ENCODE measurements around the gene TEAD2.

The TEAD2 gene

DNA sequence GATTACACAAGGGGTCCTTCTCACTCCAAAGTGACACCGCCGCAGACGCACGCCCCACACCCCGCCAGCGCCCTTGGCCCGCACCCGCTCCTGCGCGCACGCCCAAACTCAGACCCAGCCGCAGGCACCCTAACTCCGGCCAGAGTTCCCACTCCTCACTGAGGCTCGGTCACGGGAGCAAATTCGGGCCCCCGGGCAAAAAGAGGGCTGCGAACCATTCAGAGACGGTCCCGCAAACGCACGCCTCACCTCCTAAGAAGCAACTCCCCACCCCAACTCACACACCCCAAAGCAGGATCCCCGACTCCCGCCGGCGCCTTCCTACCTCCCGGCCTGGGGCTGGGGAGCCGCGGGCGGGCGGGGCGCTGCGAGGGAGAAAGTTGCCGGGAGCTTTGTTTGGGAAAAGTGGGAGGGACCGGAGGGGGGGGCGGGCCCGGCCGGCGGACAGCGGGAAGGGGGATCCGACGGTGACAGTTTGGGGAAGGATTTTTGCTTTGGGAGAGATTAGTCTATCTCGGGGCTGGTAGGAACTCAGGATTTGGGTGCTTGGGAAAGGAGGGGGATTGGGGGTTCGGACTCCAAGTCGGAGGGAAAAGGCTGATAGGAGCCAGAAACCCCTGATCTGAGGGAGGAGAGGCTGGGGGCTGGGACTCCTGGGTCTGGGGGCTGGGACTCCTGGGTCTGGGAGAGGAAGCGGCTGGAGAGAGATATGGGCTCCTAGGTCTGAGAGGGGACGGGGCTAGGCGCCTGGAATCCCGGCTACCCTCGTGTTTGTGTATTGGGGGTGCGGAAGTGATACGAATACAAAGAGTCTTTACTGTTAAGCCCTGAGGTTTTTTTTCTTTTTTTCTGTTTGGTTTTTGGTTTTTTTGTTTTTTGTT, at the start of gene TEAD2:
Gene TEAD2, minus strand, starts transcription at position 369 of the 881 bp plus-strand sequence. CDS start 2,341 bp downstream, outside the sequence.
- TF ChIP-seq, protein P1, sequence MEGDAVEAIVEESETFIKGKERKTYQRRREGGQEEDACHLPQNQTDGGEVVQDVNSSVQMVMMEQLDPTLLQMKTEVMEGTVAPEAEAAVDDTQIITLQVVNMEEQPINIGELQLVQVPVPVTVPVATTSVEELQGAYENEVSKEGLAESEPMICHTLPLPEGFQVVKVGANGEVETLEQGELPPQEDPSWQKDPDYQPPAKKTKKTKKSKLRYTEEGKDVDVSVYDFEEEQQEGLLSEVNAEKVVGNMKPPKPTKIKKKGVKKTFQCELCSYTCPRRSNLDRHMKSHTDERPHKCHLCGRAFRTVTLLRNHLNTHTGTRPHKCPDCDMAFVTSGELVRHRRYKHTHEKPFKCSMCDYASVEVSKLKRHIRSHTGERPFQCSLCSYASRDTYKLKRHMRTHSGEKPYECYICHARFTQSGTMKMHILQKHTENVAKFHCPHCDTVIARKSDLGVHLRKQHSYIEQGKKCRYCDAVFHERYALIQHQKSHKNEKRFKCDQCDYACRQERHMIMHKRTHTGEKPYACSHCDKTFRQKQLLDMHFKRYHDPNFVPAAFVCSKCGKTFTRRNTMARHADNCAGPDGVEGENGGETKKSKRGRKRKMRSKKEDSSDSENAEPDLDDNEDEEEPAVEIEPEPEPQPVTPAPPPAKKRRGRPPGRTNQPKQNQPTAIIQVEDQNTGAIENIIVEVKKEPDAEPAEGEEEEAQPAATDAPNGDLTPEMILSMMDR (IDR thresholded peaks at IDR 0.05; ENCODE audit: control extremely low read depth, extremely low read depth, low read depth, missing control alignments) = no peak
- CTCF ChIA-PET = interaction anchor here (1.0 to 1.6 kb wide), 2 partner anchors 17 to 21 kb away, joined by 3 to 4 read pairs; no protein-coding TSS in a partner anchor
- POLR2A ChIA-PET = interaction anchor here (0.6 kb wide), 1 partner anchor 26 kb away, joined by 4 read pairs; the partner anchor contains the start of gene KASH5
- DNase-seq (ENCODE audit: extremely low spot score) = no peak

DNA sequence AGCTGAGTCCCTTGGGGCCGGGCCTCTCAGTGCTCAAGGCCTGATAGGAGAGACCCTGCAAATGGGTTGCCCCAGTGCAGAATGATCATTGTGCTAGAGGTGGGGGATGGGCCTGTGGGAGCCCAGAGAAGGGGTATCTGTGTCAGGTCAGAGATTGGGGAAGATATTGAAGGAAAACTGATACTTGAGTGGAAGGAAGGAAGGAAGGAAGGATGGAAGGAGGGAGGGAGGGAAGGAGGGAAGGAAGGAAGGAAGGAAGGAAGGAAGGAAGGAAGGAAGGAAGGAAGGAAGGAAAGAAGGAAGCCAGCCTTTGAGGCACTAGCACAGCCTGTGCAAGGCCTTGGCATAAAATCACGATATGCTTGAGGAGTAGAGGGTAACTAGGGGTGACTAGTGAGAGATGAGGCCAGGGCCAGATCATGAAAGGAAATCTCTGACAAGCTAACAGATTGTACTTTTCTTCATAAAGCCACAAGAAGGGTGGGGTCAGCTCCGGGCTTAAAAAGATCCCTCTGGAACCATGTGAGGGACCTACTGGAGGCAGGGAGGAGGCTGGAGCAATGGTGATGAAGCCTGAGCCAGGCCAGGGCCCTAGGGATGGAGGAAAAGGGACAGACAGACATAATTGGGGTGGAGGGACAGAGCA, 49.6 kb upstream of the TEAD2 start:
- CTCF ChIA-PET = interaction anchor here (1.0 to 2.5 kb wide), 3 partner anchors 21 to 111 kb away, joined by 3 to 13 read pairs (median 3); no protein-coding TSS in a partner anchor
- TF ChIP-seq, protein P1 (IDR thresholded peaks at IDR 0.05; ENCODE audit: control extremely low read depth, extremely low read depth, low read depth, missing control alignments) = no peak
- POLR2A ChIA-PET = interaction anchor here (0.6 kb wide), 2 partner anchors 13 to 457 kb away, joined by 3 read pairs; no protein-coding TSS in a partner anchor
- no peak for DNase-seq (ENCODE audit: extremely low spot score)

DNA sequence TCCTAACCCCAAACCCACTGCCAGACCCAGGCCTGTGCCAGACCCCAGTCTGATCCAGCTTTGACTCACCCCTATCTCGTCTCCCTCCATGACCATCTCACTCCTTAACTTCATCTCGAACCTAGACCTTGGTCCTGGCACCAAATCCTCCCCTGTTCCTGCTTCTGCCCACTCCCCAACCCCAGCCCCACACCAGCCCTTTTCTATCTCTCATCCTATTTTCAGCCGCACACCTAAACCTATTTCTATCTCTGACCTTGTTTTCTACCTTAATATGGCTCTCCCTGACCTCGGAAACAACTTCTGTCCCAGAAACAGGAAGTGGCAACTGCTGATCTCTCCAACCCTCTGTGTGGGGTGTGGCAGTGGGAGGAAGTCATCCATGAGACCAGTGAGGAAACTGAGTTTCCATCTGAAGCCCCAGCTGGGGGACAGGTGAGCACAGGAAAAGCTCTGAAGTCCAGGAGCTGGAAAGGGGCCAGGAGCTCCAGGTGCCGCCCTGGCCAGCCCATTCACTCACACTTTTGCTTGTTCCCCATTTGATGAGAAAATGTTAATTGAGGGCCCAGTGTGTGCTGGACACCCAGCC, 47.3 kb upstream of the TEAD2 start:
- TF ChIP-seq, protein P1 (IDR thresholded peaks at IDR 0.05; ENCODE audit: control extremely low read depth, extremely low read depth, low read depth, missing control alignments) = no peak
- ChIA-PET POLR2A (interaction anchor here (0.6 kb wide), 2 partner anchors 21 to 35 kb away, joined by 3 read pairs; partner anchors contain the start of gene KASH5), CTCF (interaction anchor here (0.7 to 4.5 kb wide), 13 partner anchors 10 to 412 kb away, joined by 3 to 26 read pairs (median 4); partner anchors contain the start of gene GFY)
- DNase-seq (ENCODE audit: extremely low spot score) = no peak

DNA sequence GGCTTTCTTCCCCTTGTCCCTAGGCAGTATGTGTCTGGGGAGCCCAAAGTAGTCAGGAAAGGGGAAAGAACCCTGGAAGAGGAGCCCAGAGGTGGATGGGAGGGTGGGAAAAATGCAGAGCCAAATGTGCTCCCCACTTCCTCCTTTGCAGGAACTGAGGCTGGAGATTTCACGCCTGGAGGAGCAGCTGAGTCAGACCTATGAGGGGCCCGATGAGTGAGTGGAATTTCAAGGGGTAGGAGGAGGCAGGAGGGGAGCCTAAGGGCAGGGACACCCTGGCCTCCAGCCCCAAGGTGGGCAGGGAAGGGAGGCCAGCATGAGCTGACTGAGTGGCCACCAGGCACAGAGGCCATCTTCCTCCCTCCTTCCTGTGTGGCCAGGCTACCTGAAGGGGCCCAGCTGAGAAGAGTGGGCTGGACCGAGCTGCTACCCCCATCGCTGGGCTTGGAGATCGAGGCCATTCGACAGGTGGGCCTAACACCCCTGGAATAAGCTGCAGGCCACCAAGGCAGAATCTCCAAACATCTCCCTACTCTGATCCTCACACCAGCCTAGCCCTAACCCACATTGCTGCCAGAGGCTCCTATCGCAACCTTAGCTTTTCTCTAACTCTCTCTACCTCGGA, 46.7 kb upstream of the TEAD2 start:
- ChIA-PET CTCF (interaction anchor here (0.7 to 4.5 kb wide), 13 partner anchors 10 to 412 kb away, joined by 3 to 26 read pairs (median 4); partner anchors contain the start of gene GFY), POLR2A (interaction anchor here (0.6 kb wide), 2 partner anchors 21 to 34 kb away, joined by 3 read pairs; partner anchors contain the start of gene KASH5)
- no peak for DNase-seq (ENCODE audit: extremely low spot score)
- TF ChIP-seq, protein P1 (IDR thresholded peaks at IDR 0.05; ENCODE audit: control extremely low read depth, extremely low read depth, low read depth, missing control alignments) = no peak

DNA sequence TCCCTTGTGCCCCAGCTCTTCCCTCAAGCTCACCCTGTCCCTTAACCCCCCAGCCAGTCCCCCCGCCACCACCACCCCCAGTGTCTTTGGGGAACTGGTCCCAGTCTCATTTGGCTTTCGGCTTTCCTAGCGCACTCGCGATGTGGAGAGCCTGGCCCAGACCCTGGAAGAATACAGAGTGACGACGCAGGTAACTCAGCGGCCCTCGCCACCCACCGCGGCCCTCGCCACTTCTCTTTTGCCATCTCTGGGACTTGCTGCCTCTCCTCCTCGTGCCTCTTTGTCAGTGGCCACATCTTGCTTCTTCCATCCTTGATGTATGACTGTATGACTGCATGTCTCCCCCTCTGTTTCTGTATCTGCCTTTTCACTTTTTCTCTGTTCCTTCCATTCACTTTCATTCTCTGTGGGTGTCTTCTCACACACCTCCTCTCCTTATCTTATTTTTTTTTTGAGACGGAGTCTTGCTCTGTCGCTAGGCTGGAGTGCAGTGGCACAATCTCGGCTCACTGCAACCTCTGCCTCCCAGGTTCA, 45.3 kb upstream of the TEAD2 start:
- POLR2A ChIA-PET = no interaction called here
- DNase-seq (ENCODE audit: extremely low spot score) = peak; percentile 37
- CTCF ChIA-PET = interaction anchor here (2.1 to 4.5 kb wide), 2 partner anchors 12 to 17 kb away, joined by 7 to 26 read pairs; no protein-coding TSS in a partner anchor
- TF ChIP-seq, protein P1 (IDR thresholded peaks at IDR 0.05; ENCODE audit: control extremely low read depth, extremely low read depth, low read depth, missing control alignments) = no peak
